H1 (cell line): ENCODE data around the gene LDAH. TPM values are rescaled to one million over a fixed set of nuclear protein-coding genes. Genes with fewer than 3 reads are reported as not detected.

ENCODE experiments used
- CTCF ChIA-PET: fragments of 300-600 bp; sonication (Branson Sonifier 250); formaldehyde crosslinking; loops from one replicate; lab custom pipeline; 2021; ENCODE audit not compliant: partially characterized antibody; lab: Charles Lee
- POLR2A ChIA-PET: fragments of 300-600 bp; sonication (Branson Sonifier 250); formaldehyde crosslinking; loops from one replicate; lab custom pipeline; 2021; ENCODE audit warnings: inconsistent platforms; ENCODE audit not compliant: partially characterized antibody; lab: Charles Lee
- DNase-seq, 2 experiments: peaks; one replicate each; pipeline versions ENCODE4 v3.0.0 to v3.0.0-alpha.2; 2010 to 2022; ENCODE audit warnings: low spot score in 2 of 2, low read depth in 1 of 2, mixed read lengths in 1 of 2
- FAIRE-seq: peaks from 2 replicates; lab custom pipeline; 2011; peaks lifted over from hg19 to GRCh38; lab: Jason Lieb, UNC
- H2AFZ ChIP-seq: 2 replicates; pipeline ENCODE4 v1.8.1; 2012; ENCODE audit warnings: low read length, inconsistent platforms
- H2AK5ac ChIP-seq: 2 replicates; pipeline ENCODE4 v1.6.1; 2013; ENCODE audit warnings: low read depth, low read length
- H2BK120ac ChIP-seq: replicated peaks from 2 replicates; pipeline ENCODE3; 2013; ENCODE audit warnings: low read depth, low read length, inconsistent platforms
- H2BK12ac ChIP-seq: 2 replicates; pipeline ENCODE4 v1.6.1; 2013; ENCODE audit warnings: low read depth, low read length
- H2BK15ac ChIP-seq: 2 replicates; pipeline ENCODE4 v1.6.1; 2013; ENCODE audit warnings: low read length
- H2BK20ac ChIP-seq: 2 replicates; pipeline ENCODE4 v1.6.1; 2013; ENCODE audit warnings: low read length
- H2BK5ac ChIP-seq: 2 replicates; pipeline ENCODE4 v1.6.1; 2013; ENCODE audit warnings: low read depth, low read length
- H3K14ac ChIP-seq: 2 replicates; pipeline ENCODE4 v1.6.1; 2013; ENCODE audit warnings: inconsistent platforms; ENCODE audit not compliant: insufficient read length
- H3K18ac ChIP-seq: 2 replicates; pipeline ENCODE4 v1.6.1; 2013; ENCODE audit warnings: low read length; ENCODE audit errors: extremely low read depth
- H3K23ac ChIP-seq: 2 replicates; pipeline ENCODE4 v1.6.1; 2013; ENCODE audit warnings: inconsistent platforms; ENCODE audit not compliant: insufficient read length
- H3K23me2 ChIP-seq: 2 replicates; pipeline ENCODE4 v1.6.1; 2013; ENCODE audit warnings: low read depth, low read length
- H3K27ac ChIP-seq: 2 replicates; pipeline ENCODE4 v1.6.1; 2011; ENCODE audit warnings: low read depth, low read length, inconsistent platforms
- H3K27me3 ChIP-seq, 4 experiments: replicated peaks in 1 of 4; 1 replicate in 1 of 4; 2 replicates in 3 of 4; pipeline versions ENCODE4 v1.6.1 to v1.8.1; 2011 to 2013; ENCODE audit warnings: low read length in 3 of 4, mild to moderate bottlenecking in 3 of 4, inconsistent platforms in 2 of 4, mixed read lengths in 2 of 4, moderate library complexity in 1 of 4; ENCODE audit not compliant: control insufficient read depth in 3 of 4, insufficient read depth in 3 of 4; ENCODE audit errors: extremely low read depth in 1 of 4
- H3K36me3 ChIP-seq, 4 experiments: 2 replicates each; pipeline versions ENCODE4 v1.6.1 to v1.8.1; 2011 to 2013; ENCODE audit warnings: mild to moderate bottlenecking in 4 of 4, low read length in 3 of 4, moderate library complexity in 2 of 4, control low read depth in 1 of 4, inconsistent platforms in 1 of 4; ENCODE audit not compliant: insufficient read depth in 4 of 4, control insufficient read depth in 2 of 4
- H3K4ac ChIP-seq: replicated peaks from 2 replicates; pipeline ENCODE3; 2013; ENCODE audit warnings: low read length, low read depth, mixed read lengths, inconsistent platforms; ENCODE audit not compliant: insufficient read length
- H3K4me1 ChIP-seq, 4 experiments: replicated peaks in 1 of 4; 1 replicate in 1 of 4; 2 replicates in 3 of 4; pipeline versions ENCODE4 v1.6.1 to v1.8.1; 2011 to 2013; ENCODE audit warnings: low read length in 3 of 4, inconsistent platforms in 2 of 4, mixed read lengths in 1 of 4; ENCODE audit not compliant: insufficient read depth in 4 of 4, control insufficient read depth in 3 of 4
- H3K4me2 ChIP-seq, 2 experiments: 2 replicates each; pipeline versions ENCODE4 v1.6.1 to v1.8.1; 2011 to 2013; ENCODE audit warnings: low read depth in 2 of 2, low read length in 2 of 2, control low read depth in 1 of 2, inconsistent platforms in 1 of 2, mild to moderate bottlenecking in 1 of 2; ENCODE audit not compliant: insufficient read depth in 1 of 2
- H3K4me3 ChIP-seq, 4 experiments: fragments of 200-600, 300-600 bp in 1 of 4; sonication (generic), shearing (Covaris generic), sonication (Bioruptor Twin) in 1 of 4; 2 replicates each; pipeline versions ENCODE4 v1.5.1 to v1.8.1; 2011 to 2016; ENCODE audit warnings: low read length in 4 of 4, low read depth in 3 of 4, control low read depth in 2 of 4, inconsistent platforms in 2 of 4, mild to moderate bottlenecking in 2 of 4, mixed read lengths in 1 of 4, moderate library complexity in 1 of 4; ENCODE audit not compliant: insufficient read depth in 2 of 4; ENCODE audit errors: extremely low read depth in 1 of 4
- H3K56ac ChIP-seq: replicated peaks from 2 replicates; pipeline ENCODE3; 2013; ENCODE audit warnings: low read depth, mild to moderate bottlenecking, mixed read lengths, low read length, inconsistent platforms; ENCODE audit not compliant: insufficient read length
- H3K79me1 ChIP-seq: 2 replicates; pipeline ENCODE4 v1.6.1; 2013; ENCODE audit warnings: low read depth, low read length, control low read depth
- H3K79me2 ChIP-seq, 2 experiments: 2 replicates each; pipeline versions ENCODE4 v1.6.1 to v1.8.1; 2012 to 2013; ENCODE audit warnings: low read length in 2 of 2, mild to moderate bottlenecking in 2 of 2, inconsistent platforms in 1 of 2; ENCODE audit not compliant: insufficient read depth in 2 of 2, control insufficient read depth in 1 of 2
- H3K9ac ChIP-seq, 4 experiments: replicated peaks in 1 of 4; 1 replicate in 1 of 4; 2 replicates in 3 of 4; pipeline versions ENCODE4 v1.6.1 to v1.8.1; 2011 to 2013; ENCODE audit warnings: low read depth in 3 of 4, low read length in 3 of 4, control low read depth in 2 of 4, mild to moderate bottlenecking in 2 of 4, moderate library complexity in 2 of 4, inconsistent platforms in 1 of 4; ENCODE audit errors: extremely low read depth in 1 of 4
- H3K9me3 ChIP-seq, 2 experiments: 2 replicates each; pipeline versions ENCODE4 v1.6.1 to v1.8.1; 2012 to 2013; ENCODE audit warnings: mild to moderate bottlenecking in 2 of 2, moderate library complexity in 2 of 2, control low read depth in 1 of 2, inconsistent platforms in 1 of 2, low read depth in 1 of 2, low read length in 1 of 2, mixed read lengths in 1 of 2; ENCODE audit not compliant: insufficient read depth in 2 of 2
- H4K20me1 ChIP-seq, 2 experiments: replicated peaks in 1 of 2; 2 replicates each; pipeline versions ENCODE3 to v1.8.1; 2011 to 2013; ENCODE audit warnings: inconsistent platforms in 2 of 2, low read length in 2 of 2, mild to moderate bottlenecking in 1 of 2; ENCODE audit not compliant: insufficient read depth in 2 of 2, control insufficient read depth in 1 of 2
- H4K5ac ChIP-seq: 2 replicates; pipeline ENCODE4 v1.6.1; 2013; ENCODE audit warnings: low read length, low read depth, mixed read lengths, inconsistent platforms; ENCODE audit not compliant: insufficient read length
- H4K8ac ChIP-seq: 2 replicates; pipeline ENCODE4 v1.8.0; 2013; ENCODE audit warnings: mild to moderate bottlenecking, moderate library complexity, low read length, inconsistent platforms; ENCODE audit not compliant: insufficient read depth; ENCODE audit errors: extremely low read depth
- H4K91ac ChIP-seq: replicated peaks from 2 replicates; pipeline ENCODE3; 2013; ENCODE audit warnings: low read length, mixed read lengths, inconsistent platforms; ENCODE audit not compliant: insufficient read length
- EGR1 ChIP-seq: IDR thresholded peaks from 2 replicates; pipeline ENCODE4 v1.6.1; 2011; ENCODE audit warnings: low read depth, low read length, borderline replicate concordance
- PHF8 ChIP-seq: fragments of 200-600 bp; sonication (generic); conservative IDR thresholded peaks from 2 replicates; pipeline ENCODE4 v1.7.1; 2012; ENCODE audit warnings: low read depth, mild to moderate bottlenecking, inconsistent platforms, low read length, moderate library complexity
- TCF12 ChIP-seq: IDR thresholded peaks from 2 replicates; pipeline ENCODE4 v1.6.1; 2011; ENCODE audit warnings: low read depth, mild to moderate bottlenecking, low read length
- ZNF274 ChIP-seq: IDR thresholded peaks from 2 replicates; pipeline ENCODE4 v1.7.0; 2012; ENCODE audit warnings: low read length, borderline replicate concordance; ENCODE audit errors: extremely low read depth
- WGBS, 2 experiments: shearing (Covaris generic) in 1 of 2; methylation state at CpG; one replicate each; pipeline versions ENCODE4 v1.1.6 to v1.1.7; 2013 to 2015; ENCODE audit warnings: low lambda C conversion rate in 2 of 2, mixed read lengths in 2 of 2, inconsistent platforms in 1 of 2, low coverage in 1 of 2, missing lambda C conversion rate in 1 of 2; ENCODE audit not compliant: insufficient replicate concordance in 2 of 2, insufficient coverage in 1 of 2, insufficient read length in 1 of 2; ENCODE audit errors: extremely low coverage in 1 of 2, missing lambda C conversion rate in 1 of 2; 5-methylcytosine and 5-hydroxymethylcytosine counted together
- polyA plus RNA-seq, 7 experiments: library from polyadenylated mRNA; depleted of rRNA in 3 of 7; stranded (reverse) in 5 of 7; unstranded in 2 of 7; fragments of >200 nt in 5 of 7; fragments of 200-250 nt in 2 of 7; gene quantifications; 1 replicate in 5 of 7; 2 replicates in 1 of 7; 4 replicates in 1 of 7; pipeline versions ENCODE4 v1.2.1 to v1.2.3, GENCODE V29; 2011 to 2013; ENCODE audit warnings: missing spikeins in 2 of 7, mixed read lengths in 2 of 7
- total RNA-seq: library from RNA; stranded (reverse); fragmentation: NEBNext Ultra II Directional; extraction: Animal tissue kit (Norgen Biotek cat#: 25700); gene quantifications from 2 replicates; pipeline ENCODE4 v1.2.1, GENCODE V29; 2021

Gene LDAH
- total and polyA plus RNA-seq, 2 of the 8 experiments (the other 6 are each of a cell fraction or from before 2014, with no cell fraction given) = 10.9 to 26.3 TPM

GRCh38 chr2:20647738-20648137 is 175.2 kb downstream of the LDAH start:
- Histone ChIP-seq H2BK120ac (no peak overlapping the region), H3K56ac (no peak overlapping the region)
- CTCF ChIA-PET = interaction anchor here (1.0 to 13.1 kb wide), 12 partner anchors 10 to 269 kb away, joined by 3 to 261 read pairs (median 10); partner anchors contain the start of gene RHOB

More at GRCh38 chr2:20647738-20648137, 175.2 kb downstream of the LDAH start:
- Histone ChIP-seq H3K4ac (no peak overlapping the region), H3K4me2 (no peak overlapping the region), H3K23me2 (peaks cover 7% of the 10 kb centered on the region; the same call in 1 of the 2 replicates), H3K36me3 (no peaks in the 10 kb centered on the region), H4K5ac (no peak overlapping the region), H2BK20ac (no peak overlapping the region), H2BK12ac (no peak overlapping the region), H2BK15ac (no peak overlapping the region), H4K8ac (no peak overlapping the region), H3K23ac (no peak overlapping the region), H3K27me3 (peaks cover 0 to 4% (median under 1%) of the 10 kb centered on the region in 4 experiments; a peak in 4 of 7 replicates), H3K4me1 (peaks cover 0 to 11% (median 7%) of the 10 kb centered on the region in 4 experiments; a peak in 5 of 7 replicates), H3K27ac (no peak overlapping the region), H2AK5ac (no peak overlapping the region), H4K91ac (no peak overlapping the region), H2AFZ (no peak overlapping the region), H3K14ac (no peak overlapping the region), H3K79me2 (no peaks in the 10 kb centered on the region), H3K79me1 (no peaks in the 10 kb centered on the region; the same call in 1 of the 2 replicates), H3K4me3 (no peak overlapping the region), H3K18ac (no peak overlapping the region), H4K20me1 (no peaks in the 10 kb centered on the region), H3K9ac (no peak overlapping the region), H3K9me3 (no peaks in the 10 kb centered on the region), H2BK5ac (no peak overlapping the region; the same call in 1 of the 2 replicates)
- FAIRE-seq (no peak), DNase-seq (no peak)
- POLR2A ChIA-PET = interaction anchor here (1.0 to 1.3 kb wide), 4 partner anchors 201 to 293 kb away, joined by 3 to 6 read pairs (median 4); partner anchors contain the start of gene RHOB
- TF ChIP-seq PHF8 (no peak), ZNF274 (no peak), EGR1 (no peak), TCF12 (no peak)
- WGBS, 2 experiments = 82% methylated on average over 7 of the region's 8 CpGs; no CpG with 5 or more reads in 1 of the 2 experiments
